Activated naive CD4-positive, alpha-beta T cell treated with anti-CD3 and anti-CD28 coated beads, Interleukin-2, amount 50 U/mL, for 72 hours (primary cell): ENCODE measurements around the gene SLC6A7. TPM values are rescaled to one million over a fixed set of nuclear protein-coding genes. Genes with fewer than 3 reads are reported as not detected.
"Not testable (repeated sequence)": the region's sequence is repeated elsewhere in the genome, so short reads cannot be mapped to it uniquely, and the experiment has no call there.

ENCODE experiments used
- ATAC-seq, 2 donors: fragments of 150-1000 bp; cut with Tn5 transposase; 2 replicates each; pipeline ENCODE4 v1.10.0; 2021; ENCODE audit warnings: mild to moderate bottlenecking in 2 of 2, moderate library complexity in 2 of 2
- DNase-seq, 2 donors: peaks; one replicate each; pipeline ENCODE4 v3.0.0; 2021 to 2022; ENCODE audit warnings: low spot score in 2 of 2
- H3K27ac Mint-ChIP-seq, 2 donors: one replicate each; pipeline ENCODE4 v1.8.0; 2022; ENCODE audit warnings: mild to moderate bottlenecking in 2 of 2, mixed read lengths in 2 of 2
- H3K36me3 Mint-ChIP-seq, 2 donors: one replicate each; pipeline ENCODE4 v1.8.0; 2022; ENCODE audit warnings: mixed read lengths in 2 of 2
- H3K9me3 Mint-ChIP-seq, 2 donors: one replicate each; pipeline ENCODE4 v1.8.0; 2022; ENCODE audit warnings: mixed read lengths in 2 of 2
- total RNA-seq, 2 donors: library from RNA; stranded (reverse); gene quantifications; one replicate each; pipeline ENCODE4 v1.2.3, GENCODE V29; 2022

SLC6A7 gene
- total RNA-seq, 2 donors from 2014 or later = not detected

DNA sequence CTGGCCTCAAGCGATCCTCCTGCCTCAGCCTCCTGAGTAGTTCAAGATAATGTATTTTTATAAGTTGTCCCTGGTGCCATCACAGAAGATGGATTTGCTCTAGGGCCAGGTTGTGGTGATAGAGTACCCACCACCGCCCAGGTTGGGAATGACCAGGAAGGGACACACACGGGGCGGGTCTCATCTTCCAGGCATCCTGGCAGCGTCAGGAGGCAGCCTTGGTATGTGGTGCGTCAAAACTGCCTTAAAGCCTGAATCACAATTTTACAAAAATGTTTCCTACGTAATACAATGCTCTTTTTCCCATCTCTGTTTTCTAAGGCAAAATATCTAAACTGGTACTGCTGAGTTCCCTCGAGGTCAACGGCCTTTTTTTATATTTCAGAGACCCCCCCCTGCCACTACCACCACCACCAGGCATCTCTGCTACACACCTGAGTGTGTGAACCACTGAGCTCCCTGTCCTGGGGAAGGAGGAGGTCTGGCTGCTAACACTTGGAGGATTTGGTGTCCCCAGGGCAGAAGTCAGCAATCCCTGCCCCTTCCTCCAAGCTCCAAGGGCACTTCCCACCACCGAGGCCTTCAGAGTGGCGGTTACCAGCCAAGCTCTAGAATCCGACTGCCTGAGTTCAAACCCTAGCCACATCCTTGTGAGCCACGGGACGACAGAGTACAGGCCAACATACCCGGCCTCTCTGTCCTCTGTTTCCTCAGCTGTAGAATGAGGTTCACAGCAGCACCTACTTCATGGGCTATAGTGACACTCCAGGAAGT lies 47.3 kb downstream of the SLC6A7 start:
- H3K9me3 Mint-ChIP-seq = no peaks in the 10 kb centered on the region
- no peak overlapping the region for H3K27ac Mint-ChIP-seq
- ATAC-seq (no peak), DNase-seq (no peak)
- no peaks in the 10 kb centered on the region for H3K36me3 Mint-ChIP-seq

- no peaks in the 10 kb centered on the region for H3K9me3 Mint-ChIP-seq
- no peaks in the 10 kb centered on the region for H3K36me3 Mint-ChIP-seq
- ATAC-seq (no peak), DNase-seq (no peak)
- no peak overlapping the region for H3K27ac Mint-ChIP-seq
Observed at GRCh38 chr5:150238646-150239045, 48.8 kb downstream of the SLC6A7 start.

GRCh38 chr5:150239099-150239793 lies 49.4 kb downstream of the SLC6A7 start:
- Mint-ChIP-seq H3K9me3 (no peaks in the 10 kb centered on the region), H3K27ac (no peak overlapping the region), H3K36me3 (no peaks in the 10 kb centered on the region)
- ATAC-seq (no peak), DNase-seq (no peak)

- Mint-ChIP-seq H3K9me3 (no peaks in the 10 kb centered on the region), H3K36me3 (no peaks in the 10 kb centered on the region), H3K27ac (no peak overlapping the region)
- ATAC-seq (no peak), DNase-seq (no peak)
Observed at GRCh38 chr5:150239794-150240122, 49.9 kb downstream of the SLC6A7 start.

- Mint-ChIP-seq H3K9me3 (no peaks in the 10 kb centered on the region), H3K27ac (peak overlapping the region in 1 of 2 donors; percentile 18), H3K36me3 (no peaks in the 10 kb centered on the region)
- no peak for ATAC-seq
- no peak for DNase-seq
Observed at GRCh38 chr5:150241298-150242160, 51.7 kb downstream of the SLC6A7 start.

- Mint-ChIP-seq H3K36me3 (no peaks in the 10 kb centered on the region), H3K27ac (no peak overlapping the region), H3K9me3 (no peaks in the 10 kb centered on the region)
- DNase-seq (no peak), ATAC-seq (no peak)
Observed at GRCh38 chr5:150242251-150242894, 52.5 kb downstream of the SLC6A7 start.

- no peaks in the 10 kb centered on the region for H3K9me3 Mint-ChIP-seq
- ATAC-seq (no peak), DNase-seq (no peak)
- no peaks in the 10 kb centered on the region for H3K36me3 Mint-ChIP-seq
- H3K27ac Mint-ChIP-seq = no peak overlapping the region
Observed at GRCh38 chr5:150243590-150243989, 53.7 kb downstream of the SLC6A7 start.

GRCh38 chr5:150244209-150244608 lies 54.3 kb downstream of the SLC6A7 start:
- no peaks in the 10 kb centered on the region for H3K36me3 Mint-ChIP-seq
- ATAC-seq = no peak
- H3K9me3 Mint-ChIP-seq = no peaks in the 10 kb centered on the region
- no peak for DNase-seq
- no peak overlapping the region for H3K27ac Mint-ChIP-seq

GRCh38 chr5:150245111-150245789 lies 55.4 kb downstream of the SLC6A7 start:
- Mint-ChIP-seq H3K36me3 (no peaks in the 10 kb centered on the region), H3K27ac (no peak overlapping the region), H3K9me3 (no peaks in the 10 kb centered on the region)
- no peak for ATAC-seq
- no peak for DNase-seq

DNA sequence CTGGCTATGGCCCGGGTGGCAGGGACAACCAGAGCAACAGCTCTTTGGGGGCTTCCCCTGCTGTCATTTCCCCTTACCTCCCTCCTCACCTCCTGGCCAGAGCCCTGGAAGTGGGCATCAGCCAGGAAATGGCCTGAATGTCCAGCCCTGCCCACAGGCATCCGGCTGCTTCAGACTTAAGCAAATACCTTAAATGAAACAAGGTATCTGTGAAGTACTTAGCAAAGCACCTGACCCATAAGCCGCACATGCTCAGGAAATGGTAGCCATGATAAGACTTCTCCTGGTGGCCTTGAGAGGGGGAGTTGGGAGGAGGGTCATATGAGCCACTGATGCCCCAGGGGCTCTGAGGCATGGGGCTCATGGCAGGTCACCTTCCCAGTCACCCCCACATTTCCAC lies 55.9 kb downstream of the SLC6A7 start:
- no peak overlapping the region for H3K27ac Mint-ChIP-seq

GRCh38 chr5:150246429-150246828 lies 56.6 kb downstream of the SLC6A7 start:
- no peak for ATAC-seq
- H3K36me3 Mint-ChIP-seq = no peaks in the 10 kb centered on the region
- H3K9me3 Mint-ChIP-seq = no peaks in the 10 kb centered on the region
- no peak overlapping the region for H3K27ac Mint-ChIP-seq
- DNase-seq = no peak

More for the DNA sequence above, 55.9 kb downstream of the SLC6A7 start:
- Mint-ChIP-seq H3K36me3 (no peaks in the 10 kb centered on the region), H3K9me3 (no peaks in the 10 kb centered on the region)
- DNase-seq = no peak
- ATAC-seq = no peak

DNA sequence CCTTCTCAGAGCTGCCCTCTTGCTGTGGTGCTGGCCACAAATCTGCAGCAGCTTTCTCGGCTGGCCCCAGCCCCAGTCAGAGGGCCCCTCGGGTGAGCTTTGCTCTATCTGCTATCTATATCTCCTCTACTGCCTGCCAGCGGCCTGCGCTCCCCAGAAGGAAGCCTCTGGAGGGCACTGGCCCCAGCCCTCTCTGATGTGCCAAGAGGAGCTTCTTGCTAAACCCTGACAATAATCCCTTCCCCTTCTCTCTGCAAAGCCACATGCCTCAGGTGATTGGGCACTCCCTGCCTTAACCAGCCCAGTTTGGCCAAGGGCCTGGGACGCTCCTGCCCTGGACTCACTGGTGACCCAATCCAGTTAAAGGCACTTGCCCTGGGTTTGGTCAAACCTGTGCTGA lies 57.0 kb downstream of the SLC6A7 start:
- Mint-ChIP-seq H3K27ac (peak overlapping the region in 1 of 2 donors; percentile 88), H3K36me3 (no peaks in the 10 kb centered on the region), H3K9me3 (no peaks in the 10 kb centered on the region)
- no peak for ATAC-seq
- DNase-seq = no peak

DNA sequence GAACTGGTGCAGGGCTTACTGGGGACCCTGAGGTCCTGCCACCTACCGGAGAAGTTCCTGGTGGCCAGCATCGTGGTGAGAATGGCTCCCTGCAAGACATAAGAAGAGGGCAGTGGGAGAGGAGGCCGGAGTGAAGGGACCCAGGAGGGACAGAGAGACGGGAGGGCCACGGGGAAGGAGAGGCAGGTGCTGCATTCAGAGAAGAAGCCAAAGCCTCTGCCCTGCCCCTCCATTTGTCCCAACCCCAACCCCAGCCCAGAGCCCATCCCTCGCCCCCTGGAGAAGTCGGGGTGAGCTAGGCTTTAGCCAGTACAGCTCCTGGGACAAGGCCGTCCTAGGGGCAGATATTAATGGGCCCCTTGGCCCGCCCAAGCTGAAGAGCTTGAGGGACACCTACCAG lies 57.9 kb downstream of the SLC6A7 start:
- ATAC-seq (no peak), DNase-seq (no peak)
- Mint-ChIP-seq H3K36me3 (no peaks in the 10 kb centered on the region), H3K27ac (no peak overlapping the region), H3K9me3 (no peaks in the 10 kb centered on the region)

DNA sequence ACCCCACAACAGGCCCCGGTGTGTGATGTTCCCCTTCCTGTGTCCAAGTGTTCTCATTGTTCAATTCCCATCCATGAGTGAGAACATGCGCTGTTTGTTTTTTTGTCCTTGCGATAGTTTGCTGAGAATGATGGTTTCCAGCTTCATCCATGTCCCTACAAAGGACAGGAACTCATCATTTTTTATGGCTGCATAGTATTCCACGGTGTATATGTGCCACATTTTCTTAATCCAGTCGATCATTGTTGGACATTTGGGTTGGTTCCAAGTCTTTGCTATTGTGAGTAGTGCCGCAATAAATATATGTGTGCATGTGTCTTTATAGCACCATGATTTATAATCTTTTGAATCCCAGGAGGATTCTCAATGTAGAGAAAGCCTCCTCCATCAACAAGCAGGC lies 58.6 kb downstream of the SLC6A7 start:
- not testable (repeated sequence) for H3K9me3 Mint-ChIP-seq, H3K27ac Mint-ChIP-seq, DNase-seq, ATAC-seq, H3K36me3 Mint-ChIP-seq

DNA sequence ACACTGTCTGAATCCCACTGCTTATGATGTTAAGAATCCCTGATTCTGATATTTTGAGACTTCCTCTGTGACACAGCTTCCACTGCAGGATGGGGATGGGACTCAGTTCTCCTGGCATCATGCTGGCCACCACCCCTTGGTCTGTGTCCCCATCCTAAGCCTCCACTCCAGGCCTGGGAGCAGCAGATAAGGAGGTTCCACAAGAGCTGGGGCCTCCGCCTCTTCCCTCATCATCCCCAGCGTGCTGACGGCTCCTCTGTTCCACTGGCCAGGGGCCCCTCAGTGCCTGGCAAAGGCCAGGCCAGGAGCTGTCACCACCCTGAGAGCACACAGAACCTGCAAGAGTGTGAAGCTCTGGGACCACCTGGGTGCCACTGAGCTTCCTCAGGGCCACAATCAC lies 59.1 kb downstream of the SLC6A7 start:
- H3K27ac Mint-ChIP-seq = no peak overlapping the region
- no peaks in the 10 kb centered on the region for H3K36me3 Mint-ChIP-seq
- H3K9me3 Mint-ChIP-seq = no peaks in the 10 kb centered on the region
- DNase-seq = no peak
- no peak for ATAC-seq

GRCh38 chr5:150249744-150250143 lies 59.9 kb downstream of the SLC6A7 start:
- H3K36me3 Mint-ChIP-seq = no peaks in the 10 kb centered on the region
- no peak for ATAC-seq
- H3K27ac Mint-ChIP-seq = no peak overlapping the region
- H3K9me3 Mint-ChIP-seq = no peaks in the 10 kb centered on the region
- DNase-seq = no peak
